CD8-positive, alpha-beta memory T cell (primary cell): Measurements from ENCODE around the gene ACER3. TPM values are rescaled to one million over a fixed set of nuclear protein-coding genes. Genes with fewer than 3 reads are reported as not detected.
A peak's percentile ranks its signal among the peaks of the same experiment; 100 is the strongest.

Source experiments
- CTCF ChIA-PET: fragments of 350-600 bp; sonication (Branson Sonifier 250); formaldehyde crosslinking; loops from one replicate; lab custom pipeline; 2021; ENCODE audit warnings: antibody characterized with exemption; lab: Charles Lee
- POLR2A ChIA-PET: fragments of 350-600 bp; sonication (Branson Sonifier 250); formaldehyde crosslinking; loops from one replicate; lab custom pipeline; 2021; ENCODE audit warnings: antibody characterized with exemption; lab: Charles Lee
- DNase-seq, 5 donors: peaks; one replicate each; pipeline versions ENCODE4 v3.0.0 to v3.0.0-alpha.2; 2020 to 2022; ENCODE audit warnings: mixed read lengths in 1 of 5
- H3K27ac ChIP-seq: one replicate; pipeline ENCODE4 v1.7.0; 2013; ENCODE audit warnings: low read depth, mild to moderate bottlenecking, low read length, moderate library complexity
- H3K27me3 ChIP-seq: 2 replicates; pipeline ENCODE4 v1.7.0; 2013; ENCODE audit warnings: low read length, mild to moderate bottlenecking; ENCODE audit not compliant: insufficient read depth, poor library complexity, severe bottlenecking
- H3K36me3 ChIP-seq: 2 replicates; pipeline ENCODE4 v1.7.0; 2013; ENCODE audit warnings: mild to moderate bottlenecking, low read length, moderate library complexity; ENCODE audit not compliant: insufficient read depth
- H3K4me1 ChIP-seq: 2 replicates; pipeline ENCODE4 v1.7.0; 2013; ENCODE audit warnings: mild to moderate bottlenecking, low read length, moderate library complexity; ENCODE audit not compliant: insufficient read depth
- H3K4me3 ChIP-seq: 2 replicates; pipeline ENCODE4 v1.7.0; 2013; ENCODE audit warnings: mild to moderate bottlenecking, low read length
- H3K9me3 ChIP-seq: 2 replicates; pipeline ENCODE4 v1.7.0; 2013; ENCODE audit warnings: mild to moderate bottlenecking, low read length
- H3K27ac Mint-ChIP-seq, 8 donors: one replicate each; pipeline ENCODE4 v1.8.0; 2020 to 2021; ENCODE audit warnings: mixed read lengths in 8 of 8, mild to moderate bottlenecking in 6 of 8, inconsistent platforms in 3 of 8, moderate library complexity in 3 of 8
- H3K27me3 Mint-ChIP-seq, 2 donors: one replicate each; pipeline ENCODE4 v1.8.0; 2020 to 2021; ENCODE audit warnings: mixed read lengths in 2 of 2, mild to moderate bottlenecking in 1 of 2, moderate library complexity in 1 of 2
- H3K36me3 Mint-ChIP-seq, 3 donors: one replicate each; pipeline ENCODE4 v1.8.0; 2020 to 2021; ENCODE audit warnings: mixed read lengths in 3 of 3, inconsistent platforms in 1 of 3, mild to moderate bottlenecking in 1 of 3
- H3K4me1 Mint-ChIP-seq, 3 donors: one replicate each; pipeline ENCODE4 v1.8.0; 2020 to 2021; ENCODE audit warnings: mixed read lengths in 3 of 3, inconsistent platforms in 1 of 3, mild to moderate bottlenecking in 1 of 3
- H3K4me3 Mint-ChIP-seq, 7 donors: one replicate each; pipeline ENCODE4 v1.8.0; 2020 to 2021; ENCODE audit warnings: mixed read lengths in 7 of 7, mild to moderate bottlenecking in 6 of 7, moderate library complexity in 4 of 7, inconsistent platforms in 2 of 7
- H3K9me3 Mint-ChIP-seq, 5 donors: one replicate each; pipeline ENCODE4 v1.8.0; 2020 to 2022; ENCODE audit warnings: mixed read lengths in 5 of 5, mild to moderate bottlenecking in 3 of 5, moderate library complexity in 2 of 5, inconsistent platforms in 1 of 5
- polyA plus RNA-seq: library from polyadenylated mRNA; unstranded; fragments of 300-500 nt; fragmentation: Illumina TruSeq; gene quantifications from one replicate; pipeline ENCODE4 v1.2.3, GENCODE V29; 2021
- total RNA-seq, 2 experiments: library from RNA; stranded (reverse); gene quantifications; one replicate each; pipeline ENCODE4 v1.2.3, GENCODE V29; 2021

The ACER3 gene
- total and polyA plus RNA-seq, 3 experiments from 2014 or later = 5.3 to 19.1 (median 16.1) TPM

- H3K27me3 Mint-ChIP-seq = peaks cover 0 to 11% of the 10 kb centered on the region in 2 donors
- H3K4me1 ChIP-seq = peaks cover 8% of the 10 kb centered on the region
- ChIA-PET POLR2A (no interaction called here), CTCF (interaction anchor here (2.1 to 2.5 kb wide), 2 partner anchors 9 to 28 kb away, joined by 9 to 19 read pairs; no protein-coding TSS in a partner anchor)
- no peaks in the 10 kb centered on the region for H3K36me3 ChIP-seq
- H3K36me3 Mint-ChIP-seq = peaks cover 0 to 9% (median 0%) of the 10 kb centered on the region in 3 donors
- H3K27ac ChIP-seq = no peak overlapping the region
- H3K4me3 ChIP-seq = no peak overlapping the region
- H3K27me3 ChIP-seq = no peaks in the 10 kb centered on the region
- no peak for DNase-seq
- peak overlapping the region in 1 of 7 donors; percentile 55 for H3K4me3 Mint-ChIP-seq
- no peaks in the 10 kb centered on the region for H3K9me3 ChIP-seq
- peak overlapping the region in 2 of 8 donors; percentile 18 to 37 for H3K27ac Mint-ChIP-seq
- H3K9me3 Mint-ChIP-seq = peaks cover 0 to 6% (median 3%) of the 10 kb centered on the region in 5 donors
- H3K4me1 Mint-ChIP-seq = peaks cover 4 to 15% (median 10%) of the 10 kb centered on the region in 3 donors
Measured at GRCh38 chr11:77062924-77063323, 202.2 kb downstream of the ACER3 start.

GRCh38 chr11:77063407-77063806 lies 202.7 kb downstream of the ACER3 start:
- Histone ChIP-seq H3K4me1 (peaks cover 8% of the 10 kb centered on the region), H3K36me3 (no peaks in the 10 kb centered on the region), H3K27ac (no peak overlapping the region), H3K4me3 (no peak overlapping the region), H3K27me3 (no peaks in the 10 kb centered on the region), H3K9me3 (no peaks in the 10 kb centered on the region)
- Mint-ChIP-seq H3K27ac (peak overlapping the region in 2 of 8 donors; percentile 21 to 37), H3K4me3 (peak overlapping the region in 1 of 7 donors; percentile 55), H3K27me3 (peaks cover 0 to 11% of the 10 kb centered on the region in 2 donors), H3K36me3 (peaks cover 0 to 9% (median 0%) of the 10 kb centered on the region in 3 donors), H3K4me1 (peaks cover 4 to 15% (median 10%) of the 10 kb centered on the region in 3 donors), H3K9me3 (peaks cover 0 to 6% (median 3%) of the 10 kb centered on the region in 5 donors)
- DNase-seq = no peak
- CTCF ChIA-PET = interaction anchor here (2.1 to 2.5 kb wide), 2 partner anchors 10 to 28 kb away, joined by 9 to 19 read pairs; no protein-coding TSS in a partner anchor
- POLR2A ChIA-PET = no interaction called here

GRCh38 chr11:77063861-77064260 lies 203.1 kb downstream of the ACER3 start:
- Histone ChIP-seq H3K36me3 (no peaks in the 10 kb centered on the region), H3K4me3 (no peak overlapping the region), H3K27me3 (no peaks in the 10 kb centered on the region), H3K9me3 (no peaks in the 10 kb centered on the region), H3K4me1 (peaks cover 8% of the 10 kb centered on the region), H3K27ac (no peak overlapping the region)
- Mint-ChIP-seq H3K4me1 (peaks cover 5 to 15% (median 10%) of the 10 kb centered on the region in 3 donors), H3K27ac (no peak overlapping the region), H3K27me3 (peaks cover 0 to 11% of the 10 kb centered on the region in 2 donors), H3K4me3 (no peak overlapping the region), H3K36me3 (peaks cover 0 to 9% (median 0%) of the 10 kb centered on the region in 3 donors), H3K9me3 (peaks cover 0 to 6% (median 3%) of the 10 kb centered on the region in 5 donors)
- POLR2A ChIA-PET = no interaction called here
- CTCF ChIA-PET = interaction anchor here (2.1 to 2.5 kb wide), 2 partner anchors 10 to 27 kb away, joined by 9 to 19 read pairs; no protein-coding TSS in a partner anchor
- no peak for DNase-seq

- POLR2A ChIA-PET = no interaction called here
Measured at GRCh38 chr11:77064648-77065217, 204.0 kb downstream of the ACER3 start.

GRCh38 chr11:77065878-77066228 lies 205.1 kb downstream of the ACER3 start:
- CTCF ChIA-PET = interaction anchor here (1.0 to 1.7 kb wide), 5 partner anchors 18 to 62 kb away, joined by 3 to 7 read pairs (median 3); no protein-coding TSS in a partner anchor
- Mint-ChIP-seq H3K27ac (peak overlapping the region in 2 of 8 donors; percentile 34 to 93), H3K4me1 (peaks cover 7 to 18% (median 10%) of the 10 kb centered on the region in 3 donors), H3K9me3 (peaks cover 0 to 6% (median 3%) of the 10 kb centered on the region in 5 donors), H3K36me3 (peaks cover 0 to 5% (median 0%) of the 10 kb centered on the region in 3 donors), H3K4me3 (peak overlapping the region; percentile 75 to 88 (median 87)), H3K27me3 (peaks cover 0 to 4% of the 10 kb centered on the region in 2 donors)
- no peaks in the 10 kb centered on the region for H3K36me3 ChIP-seq
- no peaks in the 10 kb centered on the region for H3K27me3 ChIP-seq
- POLR2A ChIA-PET = interaction anchor here (1.0 kb wide), 1 partner anchor 18 kb away, joined by 4 read pairs; no protein-coding TSS in a partner anchor
- no peak overlapping the region for H3K27ac ChIP-seq
- H3K4me1 ChIP-seq = peaks cover 8% of the 10 kb centered on the region
- H3K4me3 ChIP-seq = peak overlapping the region; percentile 74
- no peak for DNase-seq
- no peaks in the 10 kb centered on the region for H3K9me3 ChIP-seq

More at GRCh38 chr11:77064648-77065217, 204.0 kb downstream of the ACER3 start:
- no peak overlapping the region for H3K4me3 ChIP-seq
- no peaks in the 10 kb centered on the region for H3K27me3 ChIP-seq
- no peak overlapping the region for H3K27ac ChIP-seq
- peak overlapping the region; percentile 23 to 75 (median 59) for H3K4me3 Mint-ChIP-seq
- no peak for DNase-seq
- no peaks in the 10 kb centered on the region for H3K36me3 ChIP-seq
- no peaks in the 10 kb centered on the region for H3K9me3 ChIP-seq
- peaks cover 0 to 6% (median 3%) of the 10 kb centered on the region in 5 donors for H3K9me3 Mint-ChIP-seq
- peaks cover 0 to 9% (median 0%) of the 10 kb centered on the region in 3 donors for H3K36me3 Mint-ChIP-seq
- peaks cover 8% of the 10 kb centered on the region for H3K4me1 ChIP-seq
- CTCF ChIA-PET = interaction anchor here (1.4 to 2.5 kb wide), 5 partner anchors 11 to 63 kb away, joined by 3 to 19 read pairs (median 7); no protein-coding TSS in a partner anchor
- H3K27me3 Mint-ChIP-seq = peaks cover 0 to 11% of the 10 kb centered on the region in 2 donors
- peak overlapping the region in 2 of 8 donors; percentile 34 to 40 for H3K27ac Mint-ChIP-seq
- peaks cover 5 to 18% (median 10%) of the 10 kb centered on the region in 3 donors for H3K4me1 Mint-ChIP-seq

GRCh38 chr11:77066229-77067042 lies 205.7 kb downstream of the ACER3 start, which contains the start of gene CAPN5:
TSS of gene CAPN5 (plus strand) at chr11:77066971. CDS start at chr11:77084887, 17,916 bp downstream.
- Histone ChIP-seq H3K27me3 (no peaks in the 10 kb centered on the region), H3K4me3 (peak within 1 kb of the TSS; percentile 74), H3K9me3 (no peaks in the 10 kb centered on the region), H3K27ac (no peak within 1 kb of the TSS), H3K36me3 (no peaks in the 10 kb centered on the region), H3K4me1 (peaks cover 8% of the 10 kb centered on the region)
- CTCF ChIA-PET = interaction anchor here (0.8 to 1.7 kb wide), 8 partner anchors 19 to 61 kb away, joined by 3 to 7 read pairs (median 3); no protein-coding TSS in a partner anchor
- peak; percentile 83 to 90 (median 89) for DNase-seq
- peak within 1 kb of the TSS; percentile 80 to 90 (median 87) for H3K4me3 Mint-ChIP-seq
- H3K27me3 Mint-ChIP-seq = peaks cover 0 to 3% of the 10 kb centered on the region in 2 donors
- POLR2A ChIA-PET = interaction anchor here (0.6 to 0.8 kb wide), 2 partner anchors 16 to 19 kb away, joined by 3 to 4 read pairs; no protein-coding TSS in a partner anchor
- H3K4me1 Mint-ChIP-seq = peaks cover 7 to 18% (median 10%) of the 10 kb centered on the region in 3 donors
- H3K36me3 Mint-ChIP-seq = no peaks in the 10 kb centered on the region
- H3K9me3 Mint-ChIP-seq = peaks cover 0 to 6% (median 3%) of the 10 kb centered on the region in 5 donors
- peak within 1 kb of the TSS in 4 of 8 donors; percentile 42 to 93 (median 66) for H3K27ac Mint-ChIP-seq

- H3K36me3 Mint-ChIP-seq = no peaks in the 10 kb centered on the region
- ChIA-PET POLR2A (no interaction called here), CTCF (interaction anchor here (1.5 kb wide), 1 partner anchor 20 kb away, joined by 5 read pairs; no protein-coding TSS in a partner anchor)
- no peak for DNase-seq
- peak overlapping the region in 5 of 8 donors; percentile 42 to 66 (median 56) for H3K27ac Mint-ChIP-seq
- no peaks in the 10 kb centered on the region for H3K36me3 ChIP-seq
- H3K4me1 ChIP-seq = peaks cover 17% of the 10 kb centered on the region
- no peaks in the 10 kb centered on the region for H3K9me3 Mint-ChIP-seq
- H3K27ac ChIP-seq = no peak overlapping the region
- peaks cover 0 to under 1% of the 10 kb centered on the region in 2 donors for H3K27me3 Mint-ChIP-seq
- H3K9me3 ChIP-seq = no peaks in the 10 kb centered on the region
- peak overlapping the region; percentile 74 to 90 (median 79) for H3K4me3 Mint-ChIP-seq
- no peaks in the 10 kb centered on the region for H3K27me3 ChIP-seq
- peaks cover 19 to 32% (median 23%) of the 10 kb centered on the region in 3 donors for H3K4me1 Mint-ChIP-seq
- no peak overlapping the region for H3K4me3 ChIP-seq
Measured at GRCh38 chr11:77067861-77068443, 207.2 kb downstream of the ACER3 start.
